LHCN-M2 (cell line): ENCODE results near the gene LOC101059915.

Source experiments
- DNase-seq: peaks from one replicate; pipeline ENCODE4 v3.0.0-alpha.2; 2012; ENCODE audit warnings: low read depth

The LOC101059915 gene

GRCh38 chrX:71667328-71668247 is at the start of gene LOC101059915:
Gene LOC101059915 (plus strand): TSS chrX:71667546.
- no peak for DNase-seq

GRCh38 chrX:71617742-71618141 is 49.6 kb upstream of the LOC101059915 start:
- DNase-seq: no peak

- DNase-seq: no peak
Observed at GRCh38 chrX:71618303-71618721, 49.0 kb upstream of the LOC101059915 start, which contains the start of gene CXCR3. Gene CXCR3 (minus strand): TSS chrX:71618511. CDS start chrX:71618449, 62 bp downstream.

GRCh38 chrX:71618787-71619186 is 48.6 kb upstream of the LOC101059915 start:
- no peak for DNase-seq

GRCh38 chrX:71619193-71619592 is 48.2 kb upstream of the LOC101059915 start:
- DNase-seq: no peak

- DNase-seq: no peak
Observed at GRCh38 chrX:71619986-71620385, 47.4 kb upstream of the LOC101059915 start.

GRCh38 chrX:71621603-71622002 is 45.7 kb upstream of the LOC101059915 start:
- no peak for DNase-seq

- no peak for DNase-seq
Observed at GRCh38 chrX:71622032-71622575, 45.2 kb upstream of the LOC101059915 start.

GRCh38 chrX:71622576-71623450 is 44.5 kb upstream of the LOC101059915 start:
- peak; percentile 24 for DNase-seq

- no peak for DNase-seq
Observed at GRCh38 chrX:71623714-71624113, 43.6 kb upstream of the LOC101059915 start.

GRCh38 chrX:71625471-71625870 is 41.9 kb upstream of the LOC101059915 start:
- no peak for DNase-seq

GRCh38 chrX:71626576-71626975 is 40.8 kb upstream of the LOC101059915 start:
- DNase-seq: no peak

- DNase-seq: no peak
Observed at GRCh38 chrX:71627588-71628404, 39.5 kb upstream of the LOC101059915 start.

GRCh38 chrX:71629467-71629866 is 37.9 kb upstream of the LOC101059915 start:
- DNase-seq: no peak

- no peak for DNase-seq
Observed at GRCh38 chrX:71632923-71633657, 34.3 kb upstream of the LOC101059915 start.

- DNase-seq: no peak
Observed at GRCh38 chrX:71634366-71634765, 33.0 kb upstream of the LOC101059915 start.

- peak; percentile 34 for DNase-seq
Observed at GRCh38 chrX:71636438-71637252, 30.7 kb upstream of the LOC101059915 start.

- DNase-seq: peak; percentile 21
Observed at GRCh38 chrX:71637253-71637618, 30.1 kb upstream of the LOC101059915 start.

GRCh38 chrX:71637848-71638247 is 29.5 kb upstream of the LOC101059915 start:
- DNase-seq: peak; percentile 40
